ENCODE measurements around the gene GJB6.

The GJB6 gene

DNA sequence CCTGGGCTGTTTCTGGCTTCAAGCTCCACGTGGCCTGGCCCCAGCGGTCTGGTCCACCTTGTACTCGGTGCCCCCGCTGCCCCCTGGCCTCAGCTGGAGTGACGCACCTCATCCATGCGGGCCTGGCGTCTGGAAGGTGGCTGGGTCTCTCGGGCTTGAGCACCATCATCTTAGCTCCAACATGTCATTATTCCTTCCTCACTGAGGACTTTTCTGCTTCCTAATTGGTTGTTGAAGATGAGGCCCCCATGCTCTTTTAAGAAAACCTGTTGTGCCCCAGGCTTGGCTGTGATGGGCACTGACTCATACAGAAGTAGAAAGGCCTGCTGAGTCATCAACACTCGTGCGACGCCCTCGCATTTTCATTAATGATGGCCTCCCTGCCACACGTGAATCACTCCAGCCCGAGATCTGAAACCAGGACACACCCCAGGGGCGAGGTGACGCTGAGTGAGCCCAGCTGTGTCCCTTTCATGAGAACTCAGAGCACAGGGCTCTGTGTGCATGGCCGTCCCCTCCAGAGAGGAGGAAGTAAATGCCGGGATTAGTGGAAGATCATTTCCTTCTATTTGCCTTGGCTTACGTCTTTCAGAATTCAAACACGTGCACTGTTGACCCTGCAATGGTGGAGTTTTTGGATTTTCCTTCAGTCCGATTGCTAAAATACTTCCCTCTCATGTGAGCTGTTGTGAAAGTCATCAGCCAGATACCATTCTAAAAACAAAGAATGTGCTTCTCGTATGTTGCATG is 57.3 kb downstream of the GJB6 start (continued):
- TF ChIP-seq, protein P1, sequence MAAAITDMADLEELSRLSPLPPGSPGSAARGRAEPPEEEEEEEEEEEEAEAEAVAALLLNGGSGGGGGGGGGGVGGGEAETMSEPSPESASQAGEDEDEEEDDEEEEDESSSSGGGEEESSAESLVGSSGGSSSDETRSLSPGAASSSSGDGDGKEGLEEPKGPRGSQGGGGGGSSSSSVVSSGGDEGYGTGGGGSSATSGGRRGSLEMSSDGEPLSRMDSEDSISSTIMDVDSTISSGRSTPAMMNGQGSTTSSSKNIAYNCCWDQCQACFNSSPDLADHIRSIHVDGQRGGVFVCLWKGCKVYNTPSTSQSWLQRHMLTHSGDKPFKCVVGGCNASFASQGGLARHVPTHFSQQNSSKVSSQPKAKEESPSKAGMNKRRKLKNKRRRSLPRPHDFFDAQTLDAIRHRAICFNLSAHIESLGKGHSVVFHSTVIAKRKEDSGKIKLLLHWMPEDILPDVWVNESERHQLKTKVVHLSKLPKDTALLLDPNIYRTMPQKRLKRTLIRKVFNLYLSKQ (tag by site-specific recombination; IDR thresholded peaks at IDR 0.05; ENCODE audit: borderline replicate concordance), result no peak
- TF ChIP-seq SALL2 (tag by site-specific recombination; IDR thresholded peaks at IDR 0.05; ENCODE audit: borderline replicate concordance), result no peak
- TF ChIP-seq ZSCAN30 (tag by site-specific recombination; IDR thresholded peaks at IDR 0.05), result no peak
- TF ChIP-seq, protein P2, sequence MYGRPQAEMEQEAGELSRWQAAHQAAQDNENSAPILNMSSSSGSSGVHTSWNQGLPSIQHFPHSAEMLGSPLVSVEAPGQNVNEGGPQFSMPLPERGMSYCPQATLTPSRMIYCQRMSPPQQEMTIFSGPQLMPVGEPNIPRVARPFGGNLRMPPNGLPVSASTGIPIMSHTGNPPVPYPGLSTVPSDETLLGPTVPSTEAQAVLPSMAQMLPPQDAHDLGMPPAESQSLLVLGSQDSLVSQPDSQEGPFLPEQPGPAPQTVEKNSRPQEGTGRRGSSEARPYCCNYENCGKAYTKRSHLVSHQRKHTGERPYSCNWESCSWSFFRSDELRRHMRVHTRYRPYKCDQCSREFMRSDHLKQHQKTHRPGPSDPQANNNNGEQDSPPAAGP (tag by site-specific recombination; IDR thresholded peaks at IDR 0.05), result peak; percentile 59; the same call in 1 of the 2 replicates
- TF ChIP-seq ZNF146 (tag by site-specific recombination; IDR thresholded peaks at IDR 0.05), result no peak
- TF ChIP-seq, protein P3, sequence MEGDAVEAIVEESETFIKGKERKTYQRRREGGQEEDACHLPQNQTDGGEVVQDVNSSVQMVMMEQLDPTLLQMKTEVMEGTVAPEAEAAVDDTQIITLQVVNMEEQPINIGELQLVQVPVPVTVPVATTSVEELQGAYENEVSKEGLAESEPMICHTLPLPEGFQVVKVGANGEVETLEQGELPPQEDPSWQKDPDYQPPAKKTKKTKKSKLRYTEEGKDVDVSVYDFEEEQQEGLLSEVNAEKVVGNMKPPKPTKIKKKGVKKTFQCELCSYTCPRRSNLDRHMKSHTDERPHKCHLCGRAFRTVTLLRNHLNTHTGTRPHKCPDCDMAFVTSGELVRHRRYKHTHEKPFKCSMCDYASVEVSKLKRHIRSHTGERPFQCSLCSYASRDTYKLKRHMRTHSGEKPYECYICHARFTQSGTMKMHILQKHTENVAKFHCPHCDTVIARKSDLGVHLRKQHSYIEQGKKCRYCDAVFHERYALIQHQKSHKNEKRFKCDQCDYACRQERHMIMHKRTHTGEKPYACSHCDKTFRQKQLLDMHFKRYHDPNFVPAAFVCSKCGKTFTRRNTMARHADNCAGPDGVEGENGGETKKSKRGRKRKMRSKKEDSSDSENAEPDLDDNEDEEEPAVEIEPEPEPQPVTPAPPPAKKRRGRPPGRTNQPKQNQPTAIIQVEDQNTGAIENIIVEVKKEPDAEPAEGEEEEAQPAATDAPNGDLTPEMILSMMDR (tag by site-specific recombination; IDR thresholded peaks at IDR 0.05), result no peak
- TF ChIP-seq, protein P4, sequence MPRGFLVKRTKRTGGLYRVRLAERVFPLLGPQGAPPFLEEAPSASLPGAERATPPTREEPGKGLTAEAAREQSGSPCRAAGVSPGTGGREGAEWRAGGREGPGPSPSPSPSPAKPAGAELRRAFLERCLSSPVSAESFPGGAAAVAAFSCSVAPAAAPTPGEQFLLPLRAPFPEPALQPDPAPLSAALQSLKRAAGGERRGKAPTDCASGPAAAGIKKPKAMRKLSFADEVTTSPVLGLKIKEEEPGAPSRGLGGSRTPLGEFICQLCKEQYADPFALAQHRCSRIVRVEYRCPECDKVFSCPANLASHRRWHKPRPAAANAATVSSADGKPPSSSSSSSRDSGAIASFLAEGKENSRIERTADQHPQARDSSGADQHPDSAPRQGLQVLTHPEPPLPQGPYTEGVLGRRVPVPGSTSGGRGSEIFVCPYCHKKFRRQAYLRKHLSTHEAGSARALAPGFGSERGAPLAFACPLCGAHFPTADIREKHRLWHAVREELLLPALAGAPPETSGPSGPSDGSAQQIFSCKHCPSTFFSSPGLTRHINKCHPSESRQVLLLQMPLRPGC (tag by site-specific recombination; IDR thresholded peaks at IDR 0.05), result peak; percentile 57
- no peak for TF ChIP-seq ZFP3 (tag by site-specific recombination; IDR thresholded peaks at IDR 0.05; ENCODE audit: low read depth)
- TF ChIP-seq ZNF140 (tag by site-specific recombination; IDR thresholded peaks at IDR 0.05), result no peak
- no peak for TF ChIP-seq ZNF626 (tag by site-specific recombination; IDR thresholded peaks at IDR 0.05)
- TF ChIP-seq SCRT1 (tag by site-specific recombination; IDR thresholded peaks at IDR 0.05; ENCODE audit: borderline replicate concordance), result peak; percentile 72; the same call in 1 of the 2 replicates
- no peak for TF ChIP-seq ZNF514 (tag by site-specific recombination; IDR thresholded peaks at IDR 0.05)
- TF ChIP-seq, protein P5, sequence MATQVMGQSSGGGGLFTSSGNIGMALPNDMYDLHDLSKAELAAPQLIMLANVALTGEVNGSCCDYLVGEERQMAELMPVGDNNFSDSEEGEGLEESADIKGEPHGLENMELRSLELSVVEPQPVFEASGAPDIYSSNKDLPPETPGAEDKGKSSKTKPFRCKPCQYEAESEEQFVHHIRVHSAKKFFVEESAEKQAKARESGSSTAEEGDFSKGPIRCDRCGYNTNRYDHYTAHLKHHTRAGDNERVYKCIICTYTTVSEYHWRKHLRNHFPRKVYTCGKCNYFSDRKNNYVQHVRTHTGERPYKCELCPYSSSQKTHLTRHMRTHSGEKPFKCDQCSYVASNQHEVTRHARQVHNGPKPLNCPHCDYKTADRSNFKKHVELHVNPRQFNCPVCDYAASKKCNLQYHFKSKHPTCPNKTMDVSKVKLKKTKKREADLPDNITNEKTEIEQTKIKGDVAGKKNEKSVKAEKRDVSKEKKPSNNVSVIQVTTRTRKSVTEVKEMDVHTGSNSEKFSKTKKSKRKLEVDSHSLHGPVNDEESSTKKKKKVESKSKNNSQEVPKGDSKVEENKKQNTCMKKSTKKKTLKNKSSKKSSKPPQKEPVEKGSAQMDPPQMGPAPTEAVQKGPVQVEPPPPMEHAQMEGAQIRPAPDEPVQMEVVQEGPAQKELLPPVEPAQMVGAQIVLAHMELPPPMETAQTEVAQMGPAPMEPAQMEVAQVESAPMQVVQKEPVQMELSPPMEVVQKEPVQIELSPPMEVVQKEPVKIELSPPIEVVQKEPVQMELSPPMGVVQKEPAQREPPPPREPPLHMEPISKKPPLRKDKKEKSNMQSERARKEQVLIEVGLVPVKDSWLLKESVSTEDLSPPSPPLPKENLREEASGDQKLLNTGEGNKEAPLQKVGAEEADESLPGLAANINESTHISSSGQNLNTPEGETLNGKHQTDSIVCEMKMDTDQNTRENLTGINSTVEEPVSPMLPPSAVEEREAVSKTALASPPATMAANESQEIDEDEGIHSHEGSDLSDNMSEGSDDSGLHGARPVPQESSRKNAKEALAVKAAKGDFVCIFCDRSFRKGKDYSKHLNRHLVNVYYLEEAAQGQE (tag by site-specific recombination; IDR thresholded peaks at IDR 0.05), result no peak
- TF ChIP-seq GLI4 (tag by site-specific recombination; IDR thresholded peaks at IDR 0.05), result no peak
- no peak for TF ChIP-seq ZNF248 (tag by site-specific recombination; IDR thresholded peaks at IDR 0.05)
- TF ChIP-seq ZNF354C (tag by site-specific recombination; IDR thresholded peaks at IDR 0.05; ENCODE audit: borderline replicate concordance, low read depth), result no peak
- TF ChIP-seq ZNF239 (tag by site-specific recombination; IDR thresholded peaks at IDR 0.05), result no peak
- TF ChIP-seq GLIS2 (tag by site-specific recombination; IDR thresholded peaks at IDR 0.05), result peak; percentile 74
- TF ChIP-seq ZNF169 (tag by site-specific recombination; IDR thresholded peaks at IDR 0.05), result no peak
- TF ChIP-seq, protein P6, sequence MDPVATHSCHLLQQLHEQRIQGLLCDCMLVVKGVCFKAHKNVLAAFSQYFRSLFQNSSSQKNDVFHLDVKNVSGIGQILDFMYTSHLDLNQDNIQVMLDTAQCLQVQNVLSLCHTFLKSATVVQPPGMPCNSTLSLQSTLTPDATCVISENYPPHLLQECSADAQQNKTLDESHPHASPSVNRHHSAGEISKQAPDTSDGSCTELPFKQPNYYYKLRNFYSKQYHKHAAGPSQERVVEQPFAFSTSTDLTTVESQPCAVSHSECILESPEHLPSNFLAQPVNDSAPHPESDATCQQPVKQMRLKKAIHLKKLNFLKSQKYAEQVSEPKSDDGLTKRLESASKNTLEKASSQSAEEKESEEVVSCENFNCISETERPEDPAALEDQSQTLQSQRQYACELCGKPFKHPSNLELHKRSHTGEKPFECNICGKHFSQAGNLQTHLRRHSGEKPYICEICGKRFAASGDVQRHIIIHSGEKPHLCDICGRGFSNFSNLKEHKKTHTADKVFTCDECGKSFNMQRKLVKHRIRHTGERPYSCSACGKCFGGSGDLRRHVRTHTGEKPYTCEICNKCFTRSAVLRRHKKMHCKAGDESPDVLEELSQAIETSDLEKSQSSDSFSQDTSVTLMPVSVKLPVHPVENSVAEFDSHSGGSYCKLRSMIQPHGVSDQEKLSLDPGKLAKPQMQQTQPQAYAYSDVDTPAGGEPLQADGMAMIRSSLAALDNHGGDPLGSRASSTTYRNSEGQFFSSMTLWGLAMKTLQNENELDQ (tag by site-specific recombination; IDR thresholded peaks at IDR 0.05; ENCODE audit: low read depth), result no peak
- TF ChIP-seq ZNF621 (tag by site-specific recombination; IDR thresholded peaks at IDR 0.05), result no peak
- no peak for TF ChIP-seq TRIM28 (IDR thresholded peaks at IDR 0.05; ENCODE audit: borderline replicate concordance, low read length)
- TF ChIP-seq KLF1 (tag by site-specific recombination; IDR thresholded peaks at IDR 0.05), result peak; percentile 96
- no peak for TF ChIP-seq ZNF571 (tag by site-specific recombination; IDR thresholded peaks at IDR 0.05)
- TF ChIP-seq ZNF341 (tag by site-specific recombination; IDR thresholded peaks at IDR 0.05; ENCODE audit: low read depth), result no peak
- no peak for TF ChIP-seq ZNF785 (tag by site-specific recombination; IDR thresholded peaks at IDR 0.05)
- no peak; the same call in none of the 2 replicates for TF ChIP-seq ZEB2 (tag by site-specific recombination; IDR thresholded peaks at IDR 0.05)
- TF ChIP-seq ZBTB7A (tag by site-specific recombination; IDR thresholded peaks at IDR 0.05; ENCODE audit: low read depth), result no peak
